ENCODE data around the gene FBF1.

GRCh38 chr17:75922173-75922961 lies 18.5 kb downstream of the FBF1 start:
- TF ChIP-seq CTCF (IDR thresholded peaks at IDR 0.05; ENCODE audit: insufficient read depth, low read depth, low read length) (no peak), EZH2 (IDR thresholded peaks at IDR 0.05; ENCODE audit: insufficient read depth, low read length) (no peak)

Measured in astrocyte (in vitro differentiated cells and primary cell).